Stimulated activated CD4-positive, alpha-beta T cell treated with anti-CD3 and anti-CD28 coated beads, Interleukin-12 subunit alpha, Interleukin-12 subunit beta, amount 100 ng/mL, for 4 hours (primary cell): ENCODE data around the gene TRIP13.

Source experiments
- DNase-seq: peaks from one replicate; pipeline ENCODE4 v3.0.0-alpha.2; 2020

Gene TRIP13

DNA sequence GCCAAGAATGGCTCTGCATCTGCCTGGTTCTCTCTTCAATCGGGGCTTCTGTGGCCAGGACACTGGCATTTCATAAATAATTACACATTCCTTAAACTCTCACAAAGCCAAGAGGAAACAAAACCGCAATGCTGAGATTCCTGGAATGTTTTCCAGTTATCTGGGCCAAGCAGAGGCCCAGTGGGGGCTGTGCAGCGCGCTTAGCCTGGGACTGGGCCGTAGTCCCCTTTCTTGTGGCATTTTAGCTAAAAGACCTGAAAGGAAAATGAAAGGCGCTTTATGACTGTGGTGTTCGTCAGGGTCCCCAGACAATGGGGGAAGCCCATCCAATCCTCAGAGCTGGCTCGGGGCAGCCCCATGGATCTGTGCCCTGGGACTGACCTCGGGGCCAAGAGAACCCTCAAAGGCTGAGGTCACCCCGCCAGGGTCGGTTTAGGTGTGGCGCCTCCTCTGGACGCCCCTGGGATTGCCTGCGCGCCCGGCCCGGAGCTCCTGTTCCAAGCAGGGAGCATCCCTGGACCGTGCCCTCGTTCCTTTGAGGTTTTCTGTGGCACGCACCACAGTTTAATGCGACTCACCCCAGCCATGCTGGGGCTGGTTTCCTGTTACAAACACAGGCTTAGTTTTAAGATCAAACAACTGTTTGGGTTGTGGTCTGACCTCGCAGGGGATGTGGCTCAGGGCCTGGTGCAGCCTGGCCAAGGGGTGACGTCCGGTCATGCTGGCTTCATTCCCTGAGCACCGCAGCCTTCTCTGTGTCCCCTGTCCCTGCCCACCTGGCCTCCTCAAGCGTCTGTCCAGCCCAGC is 64.5 kb downstream of the TRIP13 start:
- no peak for DNase-seq

DNA sequence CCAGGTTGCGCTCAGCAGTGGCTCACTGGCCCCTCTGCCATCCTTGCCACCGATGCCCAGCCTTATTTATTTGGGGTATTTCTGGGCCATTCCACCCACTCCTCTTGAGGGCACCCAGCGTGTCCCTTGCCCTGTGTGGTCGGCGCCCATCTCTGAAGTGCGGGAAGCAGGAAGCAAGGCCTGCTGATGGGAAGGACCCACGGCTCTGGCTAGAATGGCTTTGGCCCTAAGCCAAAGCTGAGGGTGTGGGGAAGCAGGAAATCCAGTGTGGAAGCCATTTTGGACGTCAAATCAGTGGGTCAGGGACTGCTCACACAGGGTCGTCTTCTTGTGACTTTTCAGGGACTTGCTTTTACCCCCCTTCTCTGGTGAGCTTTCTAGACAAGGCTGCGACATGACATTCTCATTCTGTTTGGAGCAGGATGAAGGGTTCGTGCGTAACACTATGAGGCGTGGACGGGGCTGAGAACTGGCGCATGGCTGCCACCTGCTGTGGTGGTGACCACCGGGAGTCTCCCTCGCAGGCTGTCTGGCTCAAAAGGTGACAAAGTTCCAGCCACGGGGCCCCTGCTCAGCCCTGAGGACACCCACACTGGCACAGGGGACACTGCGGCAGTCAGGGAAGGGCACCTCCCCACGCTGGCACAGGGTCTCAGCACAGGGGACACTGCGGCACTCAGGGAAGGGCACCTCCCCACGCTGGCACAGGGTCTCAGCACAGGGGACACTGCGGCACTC is 65.2 kb downstream of the TRIP13 start:
- no peak for DNase-seq

DNA sequence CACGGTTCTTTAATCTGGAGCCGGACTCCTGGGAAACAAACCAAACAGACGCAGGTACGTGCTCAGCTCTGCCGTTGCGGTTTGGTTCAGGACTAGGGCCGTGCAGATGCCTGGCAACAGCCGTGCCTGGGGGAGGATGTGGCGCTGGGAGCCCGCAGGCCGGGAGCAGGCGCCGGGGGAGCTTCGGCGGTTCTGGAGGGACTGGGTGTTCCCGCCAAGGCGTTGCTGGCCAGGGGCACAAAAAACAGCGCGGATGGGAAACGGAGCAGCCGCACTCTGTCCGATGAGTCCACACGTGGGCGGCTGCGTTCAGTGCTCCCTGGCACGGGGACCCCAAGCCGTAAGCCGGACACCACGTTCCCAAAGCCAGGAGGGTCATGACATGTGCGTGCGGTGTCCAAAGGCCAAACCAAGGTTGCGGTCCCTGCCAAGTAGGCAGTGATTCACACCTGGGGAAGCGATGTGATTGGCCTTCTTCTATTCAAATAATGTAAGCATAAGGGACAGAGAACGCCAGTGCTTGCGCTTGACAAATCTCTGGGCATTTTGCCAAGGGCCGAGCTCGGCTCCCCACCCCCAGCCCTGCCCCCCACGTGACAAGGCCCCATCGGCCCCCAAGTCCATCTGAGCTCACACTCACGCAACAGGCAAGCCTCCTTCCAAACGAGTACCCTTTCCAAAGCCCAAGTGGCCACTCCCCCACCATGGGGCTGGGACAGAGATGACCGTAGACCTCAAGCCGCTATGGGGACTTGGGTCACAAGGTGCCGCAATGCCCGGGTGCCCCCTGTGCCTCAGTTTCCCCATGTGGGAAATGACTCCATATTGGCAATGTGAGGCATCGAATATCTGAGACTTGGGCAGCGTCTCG is 66.3 kb downstream of the TRIP13 start:
- no peak for DNase-seq

DNA sequence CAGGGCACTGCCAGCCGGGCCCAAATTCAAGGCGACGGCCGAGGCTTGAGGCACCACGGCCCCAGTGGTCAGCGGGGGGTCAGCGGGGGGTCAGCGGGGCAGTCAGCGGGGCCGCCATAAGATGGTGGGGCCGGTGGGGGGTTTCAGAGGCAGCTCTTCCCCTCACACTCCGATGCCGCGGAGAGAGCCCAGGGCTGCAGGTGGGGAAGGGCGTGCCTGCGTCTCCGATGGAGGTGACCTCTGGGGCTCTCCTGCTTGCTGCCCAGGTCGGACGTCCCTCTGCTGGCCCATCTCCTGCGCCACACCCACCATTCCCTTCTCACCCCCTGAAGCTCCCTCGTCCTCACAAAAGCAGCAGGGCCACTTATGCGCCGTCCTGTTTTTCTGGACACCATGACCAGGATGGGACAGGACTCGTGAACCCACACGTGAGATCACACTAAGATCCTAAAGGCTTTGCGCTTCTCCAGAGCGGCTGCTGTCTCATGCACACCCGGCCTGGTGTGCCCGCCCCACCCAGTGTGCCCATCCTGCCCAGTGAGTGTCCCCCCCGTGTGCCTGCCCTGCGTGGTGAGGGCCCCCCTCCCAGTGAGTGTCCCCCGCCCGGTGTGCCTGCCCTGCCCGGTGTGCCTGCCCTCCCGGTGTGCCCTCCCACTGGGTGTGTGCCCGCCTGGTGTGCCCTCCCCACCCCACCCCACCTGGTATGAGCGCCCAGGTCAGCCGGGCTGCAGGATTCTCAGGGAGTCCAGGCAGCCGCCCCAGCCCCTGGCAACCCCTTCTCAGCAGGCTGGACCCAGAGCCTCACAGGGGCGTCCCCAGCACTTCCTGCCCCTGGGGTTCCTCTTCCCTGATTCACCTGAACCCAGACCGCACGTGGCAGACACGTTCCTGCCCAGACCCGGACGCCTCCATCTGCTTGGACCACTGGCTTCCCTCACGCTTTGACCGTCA is 67.2 kb downstream of the TRIP13 start:
- DNase-seq: no peak

DNA sequence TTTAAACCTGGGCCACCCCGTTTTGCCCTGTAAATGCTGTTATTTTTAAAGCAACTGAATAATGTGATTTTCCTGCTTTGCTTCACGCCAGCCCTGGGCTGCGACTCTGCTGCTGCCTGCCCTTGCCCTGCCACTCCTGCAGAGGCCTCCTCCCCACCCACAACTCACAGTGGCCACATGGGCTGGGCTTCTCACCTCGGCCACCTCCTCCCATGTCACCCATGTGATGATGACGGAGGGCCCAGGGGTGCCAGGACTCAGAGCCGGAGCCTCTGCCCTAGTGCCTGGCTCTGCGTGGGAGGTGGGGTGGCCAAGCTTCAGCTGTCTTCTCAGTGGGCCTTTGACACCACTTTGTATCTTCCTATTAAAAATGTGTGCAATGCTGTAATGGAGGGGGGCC is 67.9 kb downstream of the TRIP13 start:
- no peak for DNase-seq

DNA sequence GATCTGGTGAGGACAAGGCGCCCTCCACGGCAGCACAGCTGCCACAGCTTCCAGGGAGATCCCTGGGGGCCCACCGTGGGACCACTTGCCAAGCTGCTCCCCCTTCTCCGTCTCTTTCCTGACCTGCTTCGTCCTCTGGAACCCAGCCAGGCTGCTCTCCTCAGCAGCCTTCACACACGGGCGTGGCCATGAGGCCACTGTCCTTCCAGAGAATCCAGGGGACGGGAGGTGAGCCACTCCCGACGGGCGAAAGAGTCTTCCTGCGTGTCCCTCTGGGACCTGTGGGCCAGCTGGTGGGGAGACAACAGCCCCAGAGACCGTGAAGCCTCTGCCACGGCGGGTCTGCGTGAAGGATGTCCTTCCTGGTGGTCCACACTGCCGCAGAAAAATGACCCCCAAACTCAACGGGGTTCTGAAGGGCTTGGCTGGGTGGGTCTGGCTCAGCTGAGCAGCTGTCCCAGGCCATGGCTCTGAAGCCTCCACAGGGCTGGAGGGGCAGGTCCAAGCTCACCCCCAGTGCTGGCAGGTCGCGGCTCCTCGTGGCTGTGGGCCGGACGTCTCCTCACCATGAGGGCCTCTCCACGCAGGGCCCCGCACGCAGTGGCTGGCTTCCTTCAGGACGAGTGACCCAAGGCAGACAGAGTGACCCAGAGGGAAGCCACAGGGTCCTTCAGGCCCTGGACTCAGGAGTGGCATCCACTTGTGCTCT is 68.5 kb downstream of the TRIP13 start:
- DNase-seq: no peak

DNA sequence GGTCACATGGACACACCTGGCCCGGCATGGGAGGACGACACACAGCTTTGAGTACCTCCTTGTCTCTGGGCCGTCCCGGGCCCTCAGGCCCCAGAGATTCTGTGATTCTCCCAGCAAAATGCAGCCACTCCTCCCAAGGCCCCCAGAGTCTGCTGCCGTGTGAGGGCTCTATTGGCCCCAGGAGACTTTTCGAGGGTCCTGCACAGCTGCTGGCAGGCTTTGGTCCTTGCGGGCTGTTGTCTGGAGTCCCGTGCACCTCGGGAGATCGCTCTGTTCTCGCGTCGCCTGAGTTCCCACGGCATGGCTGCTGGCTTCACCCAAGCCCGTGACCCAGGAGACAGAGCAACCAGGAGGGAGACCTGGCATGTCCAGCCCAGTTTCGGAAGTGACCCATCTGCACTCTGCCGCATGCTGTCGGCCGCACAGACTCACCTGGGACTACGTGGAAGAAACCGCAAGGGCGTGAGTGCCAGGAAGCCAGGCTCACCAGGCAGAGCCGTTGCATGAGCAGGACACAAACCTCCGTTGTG is 69.1 kb downstream of the TRIP13 start:
- no peak for DNase-seq

DNA sequence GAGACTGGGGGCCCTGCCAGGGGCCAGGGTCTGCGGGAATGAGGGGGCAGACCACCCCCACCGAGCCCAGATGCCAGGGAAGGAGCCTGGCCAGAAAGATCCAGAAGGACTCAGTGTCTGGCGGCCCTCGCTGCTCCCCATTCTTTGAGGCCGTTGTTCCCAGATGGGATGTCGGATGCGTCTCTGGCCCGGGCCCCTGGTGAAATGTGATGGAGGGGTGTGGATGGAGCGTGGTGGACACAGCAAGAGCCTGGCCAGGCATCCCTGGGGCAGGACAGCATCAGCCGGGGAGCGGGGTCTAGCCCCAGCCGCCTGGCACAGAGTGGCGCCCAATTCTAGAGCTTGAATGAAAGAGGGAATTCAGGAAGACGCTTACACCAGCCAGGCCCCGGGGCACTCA is 69.7 kb downstream of the TRIP13 start:
- no peak for DNase-seq

DNA sequence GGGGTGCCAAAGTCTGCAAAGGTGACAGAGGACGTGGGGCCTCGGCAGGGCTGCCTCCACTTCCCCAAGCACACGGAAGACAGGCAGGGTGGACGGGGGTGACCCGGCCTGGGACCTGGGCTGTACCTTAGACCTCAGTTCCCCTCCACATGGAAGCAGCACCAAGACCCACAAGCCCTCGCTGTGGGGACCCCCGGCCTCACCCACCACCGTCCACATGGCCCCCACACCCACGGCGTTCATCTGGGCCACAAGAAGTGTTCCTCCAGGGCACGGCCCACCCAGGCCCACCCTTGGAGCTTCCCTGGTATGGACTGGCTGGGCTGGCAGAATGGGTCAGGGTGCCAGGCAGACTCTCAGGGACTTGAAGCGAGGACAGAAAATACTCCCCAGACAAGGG is 70.1 kb downstream of the TRIP13 start:
- DNase-seq: no peak

DNA sequence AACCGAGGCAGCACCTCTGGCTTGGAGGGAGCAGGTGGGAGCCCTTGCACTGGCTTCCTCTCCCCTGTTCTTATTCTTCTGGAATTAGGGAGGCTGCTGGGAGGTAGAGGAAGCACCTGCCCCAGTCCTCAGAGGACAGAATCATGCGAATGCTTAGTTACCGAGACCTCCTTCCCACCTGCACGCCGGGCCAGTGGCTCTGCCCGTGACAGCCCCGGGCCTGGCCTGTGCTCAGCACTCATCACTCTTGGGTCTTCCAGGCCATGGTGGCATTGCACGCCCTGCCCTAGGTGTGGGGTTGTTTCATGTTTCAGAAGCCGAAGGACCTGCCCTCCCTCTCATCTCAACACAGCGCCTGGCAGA is 70.6 kb downstream of the TRIP13 start:
- no peak for DNase-seq

DNA sequence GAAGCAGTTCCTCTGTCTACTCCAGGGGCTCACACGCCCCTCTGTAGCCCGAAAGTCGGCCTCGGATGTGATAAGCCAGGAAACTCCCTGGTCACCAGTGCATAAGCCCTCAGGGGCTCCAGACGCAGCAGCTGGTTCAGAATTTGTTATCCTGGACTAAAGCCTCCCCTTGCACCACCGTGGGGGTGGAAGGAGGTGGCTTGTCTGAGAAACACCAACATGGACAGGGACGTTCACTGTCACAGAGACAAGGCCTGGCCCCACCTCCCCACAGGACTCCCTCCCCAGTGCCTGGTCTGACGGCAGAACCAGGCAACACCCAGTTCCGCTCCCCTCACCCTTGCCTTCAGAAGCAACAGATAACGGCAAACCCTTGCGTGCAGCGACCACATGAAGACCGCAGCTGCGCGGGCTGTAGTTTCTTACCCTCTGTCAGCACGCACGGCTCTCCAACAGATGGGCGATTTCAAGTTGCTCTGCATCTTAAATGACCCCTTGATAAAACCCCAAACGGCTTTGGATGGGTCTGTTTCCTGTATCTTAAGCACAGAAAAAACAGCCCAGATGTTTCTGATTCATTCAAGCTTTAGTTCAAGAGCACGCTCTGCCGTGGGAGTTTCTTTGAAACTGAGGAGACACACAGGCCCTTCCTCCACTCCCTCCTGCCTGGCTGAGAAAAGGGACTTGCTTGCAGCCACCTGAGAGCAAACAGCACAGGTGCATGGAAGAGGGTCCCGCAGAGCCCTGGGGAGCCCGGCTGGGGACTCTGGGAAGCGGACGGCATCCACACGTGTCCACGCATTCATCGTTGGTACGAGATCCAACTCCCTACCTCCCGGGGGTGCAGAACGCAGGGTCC is 71.2 kb downstream of the TRIP13 start:
- peak; percentile 24 for DNase-seq

DNA sequence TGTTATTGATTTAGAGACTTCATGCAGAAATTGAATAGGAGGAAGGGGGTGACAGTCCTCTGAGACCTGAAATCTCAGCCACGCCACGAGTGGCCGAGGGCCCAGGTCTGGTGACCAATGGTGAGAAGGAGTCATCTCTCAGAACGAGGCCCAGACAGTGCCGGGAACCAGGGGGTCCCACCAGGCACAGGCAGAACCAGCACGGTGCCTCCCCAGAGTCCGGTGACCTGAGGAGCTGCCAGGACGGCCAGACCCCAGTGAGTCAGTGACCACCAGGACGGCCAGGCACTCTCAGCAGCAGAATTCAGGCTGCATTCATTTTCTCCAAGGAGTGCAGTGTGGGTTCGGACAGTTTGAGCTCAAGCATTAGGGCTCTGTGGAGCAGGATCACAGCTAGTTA is 72.1 kb downstream of the TRIP13 start:
- DNase-seq: no peak

DNA sequence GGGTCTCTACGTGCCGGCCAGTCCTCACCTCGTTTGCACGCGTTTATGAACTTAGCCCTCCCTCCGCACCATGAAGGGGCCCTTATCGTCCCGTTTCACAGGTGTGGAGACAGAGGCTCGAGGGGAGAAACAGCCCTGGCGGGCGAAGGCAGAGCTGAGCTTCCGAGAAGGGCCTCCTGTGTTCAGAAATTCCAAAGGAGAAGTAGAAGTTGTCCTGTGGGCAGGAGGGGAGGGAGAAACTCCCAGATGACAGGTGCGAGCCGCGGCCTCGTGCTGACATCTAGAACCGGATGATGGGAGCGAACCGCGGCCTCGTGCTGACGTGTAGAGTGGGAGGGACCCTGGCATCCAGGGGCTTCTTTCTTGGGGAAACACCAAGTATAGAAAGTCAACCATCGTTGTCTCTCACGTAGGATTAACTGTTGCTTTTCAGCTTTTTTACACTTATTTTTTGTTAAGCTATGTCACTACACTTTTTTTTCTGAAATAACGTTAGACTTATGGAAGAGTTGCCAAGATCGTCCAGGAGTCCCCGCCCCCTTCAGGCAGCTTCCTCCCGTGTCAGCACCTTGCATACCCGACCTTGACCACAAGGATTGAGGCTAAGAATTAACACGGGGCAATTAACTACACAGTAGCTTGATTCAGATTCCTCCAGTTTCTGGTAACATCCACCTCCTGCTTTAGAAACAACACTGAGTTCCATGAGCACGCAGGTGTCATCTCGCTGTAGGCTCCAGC is 73.1 kb downstream of the TRIP13 start:
- no peak for DNase-seq

DNA sequence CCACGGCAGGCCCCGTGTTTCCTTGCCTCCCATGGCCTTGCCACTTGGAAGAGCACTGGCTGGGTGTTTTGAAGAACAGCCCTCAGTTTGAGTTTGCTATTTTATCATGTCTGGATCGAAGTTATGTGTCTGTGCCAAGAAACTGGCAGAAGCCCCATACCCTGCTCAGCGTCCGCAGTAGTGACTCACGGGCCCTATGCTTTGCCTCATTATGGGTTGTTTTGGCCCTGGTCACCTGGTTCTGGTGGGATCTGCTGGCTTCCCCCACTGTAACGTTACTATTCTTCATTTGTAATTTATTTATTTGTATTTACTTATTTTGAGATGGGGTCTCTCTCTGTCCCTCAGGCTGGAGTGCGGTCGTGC is 73.6 kb downstream of the TRIP13 start:
- no peak for DNase-seq

DNA sequence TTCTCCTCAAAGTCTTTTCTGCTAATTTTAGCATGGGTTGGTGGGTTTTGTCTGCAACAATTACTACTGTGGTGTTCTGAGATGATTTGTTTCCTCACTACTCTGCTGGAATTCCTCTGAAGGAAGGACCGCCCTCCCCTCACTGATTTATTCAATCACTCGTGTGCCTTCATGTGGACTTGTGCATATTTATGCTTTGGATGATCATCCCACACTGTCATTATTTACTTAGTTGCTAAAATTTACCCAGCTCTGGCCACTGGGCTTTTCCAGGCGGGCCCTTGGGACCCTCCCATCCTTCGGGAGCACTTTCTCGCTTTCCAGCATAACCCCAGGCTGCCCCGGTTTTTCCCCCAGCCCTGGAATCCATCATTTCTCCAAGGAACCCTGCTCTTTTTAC is 74.3 kb downstream of the TRIP13 start:
- no peak for DNase-seq
